Liver (tissue), 9 donors: ENCODE data around the gene ALKBH4. TPM values are rescaled to one million over a fixed set of nuclear protein-coding genes. Genes with fewer than 3 reads are reported as not detected.
"Not testable (repeated sequence)": the region's sequence is repeated elsewhere in the genome, so short reads cannot be mapped to it uniquely, and the experiment has no call there.

ENCODE experiments used
- DNase-seq: peaks from one replicate; pipeline ENCODE4 v3.0.0-alpha.2; 2017; ENCODE audit warnings: low spot score
- H3K27ac ChIP-seq, 2 donors: one replicate each; pipeline ENCODE4 v1.7.0; 2013; ENCODE audit warnings: inconsistent platforms in 2 of 2, low read length in 2 of 2, control low read depth in 1 of 2, low read depth in 1 of 2, mild to moderate bottlenecking in 1 of 2
- H3K27me3 ChIP-seq, 4 donors: one replicate each; pipeline versions ENCODE4 v1.6.1 to v1.7.0; 2013; ENCODE audit warnings: low read length in 3 of 4, inconsistent platforms in 1 of 4, mild to moderate bottlenecking in 1 of 4, moderate library complexity in 1 of 4; ENCODE audit not compliant: control insufficient read depth in 4 of 4, insufficient read depth in 4 of 4
- H3K36me3 ChIP-seq, 4 donors: one replicate each; pipeline versions ENCODE4 v1.6.1 to v1.7.0; 2013; ENCODE audit warnings: low read length in 3 of 4, mild to moderate bottlenecking in 3 of 4, low read depth in 1 of 4, moderate library complexity in 1 of 4; ENCODE audit not compliant: control insufficient read depth in 4 of 4, insufficient read depth in 3 of 4
- H3K4me1 ChIP-seq, 4 donors: one replicate each; pipeline versions ENCODE4 v1.6.1 to v1.7.0; 2013; ENCODE audit warnings: low read length in 3 of 4, mild to moderate bottlenecking in 3 of 4, moderate library complexity in 1 of 4; ENCODE audit not compliant: control insufficient read depth in 4 of 4, insufficient read depth in 4 of 4
- H3K4me3 ChIP-seq, 3 donors: one replicate each; pipeline versions ENCODE4 v1.6.1 to v1.7.0; 2013; ENCODE audit warnings: low read length in 3 of 3, control low read depth in 1 of 3, low read depth in 1 of 3, mild to moderate bottlenecking in 1 of 3
- H3K9ac ChIP-seq, 2 donors: one replicate each; pipeline ENCODE4 v1.7.0; 2013; ENCODE audit warnings: low read length in 2 of 2, mild to moderate bottlenecking in 2 of 2, moderate library complexity in 2 of 2, control low read depth in 1 of 2, low read depth in 1 of 2
- H3K9me3 ChIP-seq, 4 donors: one replicate each; pipeline versions ENCODE4 v1.6.1 to v1.7.0; 2013; ENCODE audit warnings: low read length in 3 of 4; ENCODE audit not compliant: control insufficient read depth in 4 of 4
- ATF3 ChIP-seq: IDR thresholded peaks from 2 replicates; pipeline ENCODE4 v1.6.1; 2016; ENCODE audit warnings: antibody characterized with exemption
- CTCF ChIP-seq: fragments of 150-350 bp; IDR thresholded peaks from 2 replicates; pipeline ENCODE4 v1.5.1; 2017; ENCODE audit warnings: improper control_type of control experiment, low read depth, low read length; ENCODE audit not compliant: missing input control
- EGR1 ChIP-seq, 2 donors: IDR thresholded peaks; 2 replicates each; pipeline ENCODE4 v1.6.1; 2016 to 2018; ENCODE audit warnings: antibody characterized with exemption in 2 of 2, low read depth in 2 of 2
- FOXA2 ChIP-seq: IDR thresholded peaks from 2 replicates; pipeline ENCODE4 v1.6.1; 2016; ENCODE audit warnings: antibody characterized with exemption
- HNF4A ChIP-seq, 2 donors: conservative IDR thresholded peaks; 2 replicates each; pipeline ENCODE4 v1.6.1; 2016; ENCODE audit warnings: antibody characterized with exemption in 2 of 2, mild to moderate bottlenecking in 2 of 2
- HNF4G ChIP-seq: IDR thresholded peaks from 2 replicates; pipeline ENCODE4 v1.6.1; 2016; ENCODE audit warnings: antibody characterized with exemption
- JUND ChIP-seq, 2 donors: IDR thresholded peaks; 2 replicates each; pipeline ENCODE4 v1.6.1; 2016; ENCODE audit warnings: antibody characterized with exemption in 2 of 2
- MAX ChIP-seq: IDR thresholded peaks from 2 replicates; pipeline ENCODE4 v1.6.1; 2016; ENCODE audit warnings: antibody characterized with exemption
- RAD21 ChIP-seq, 2 donors: IDR thresholded peaks; 2 replicates each; pipeline ENCODE4 v1.6.1; 2016; ENCODE audit warnings: antibody characterized with exemption in 2 of 2, mild to moderate bottlenecking in 2 of 2
- REST ChIP-seq: IDR thresholded peaks from 2 replicates; pipeline ENCODE4 v1.6.1; 2016; ENCODE audit warnings: antibody characterized with exemption, mild to moderate bottlenecking
- RXRA ChIP-seq, 2 donors: IDR thresholded peaks; 2 replicates each; pipeline ENCODE4 v1.6.1; 2017 to 2018; ENCODE audit warnings: antibody characterized with exemption in 2 of 2, mild to moderate bottlenecking in 1 of 2
- SP1 ChIP-seq: IDR thresholded peaks from 2 replicates; pipeline ENCODE4 v1.6.1; 2018; ENCODE audit warnings: antibody characterized with exemption, mild to moderate bottlenecking
- TAF1 ChIP-seq: conservative IDR thresholded peaks from 2 replicates; pipeline ENCODE4 v1.6.1; 2016; ENCODE audit warnings: antibody characterized with exemption, mild to moderate bottlenecking
- YY1 ChIP-seq: IDR thresholded peaks from 2 replicates; pipeline ENCODE4 v1.6.1; 2016; ENCODE audit warnings: antibody characterized with exemption, mild to moderate bottlenecking
- ZBTB33 ChIP-seq: IDR thresholded peaks from 2 replicates; pipeline ENCODE4 v1.6.1; 2016; ENCODE audit warnings: antibody characterized with exemption
- WGBS: extraction: QIAGEN DNeasy Blood & Tissue Kit; methylation state at CpG from one replicate; pipeline ENCODE4 v1.1.7; 2013; 5-methylcytosine and 5-hydroxymethylcytosine counted together
- polyA plus RNA-seq, 2 donors: library from polyadenylated mRNA; stranded (reverse) in 1 of 2; unstranded in 1 of 2; fragments of 200-250 nt in 1 of 2; fragments of >200 nt in 1 of 2; fragmentation: Nextera tagmentation in 1 of 2; extraction: Ambion mirVana in 1 of 2; gene quantifications; one replicate each; pipeline versions ENCODE4 v1.2.1 to v1.2.3, GENCODE V29; 2013 to 2015
- total RNA-seq, 2 donors: library from RNA; depleted of rRNA; stranded (reverse); fragments of >200 nt; gene quantifications; one replicate each; pipeline ENCODE4 v1.2.3, GENCODE V29; 2014
- donor health status: healthy.
- donor health status: healthy.
- donor health status: healthy.
- donor health status: healthy.
- donor health status: healthy.

Gene ALKBH4
- total and polyA plus RNA-seq, 4 donors: 5.7 to 8.7 (median 6.9) TPM

- Histone ChIP-seq H3K4me3 (no peak overlapping the region), H3K27ac (no peak overlapping the region), H3K9ac (no peak overlapping the region), H3K27me3 (no peaks in the 10 kb centered on the region), H3K4me1 (no peaks in the 10 kb centered on the region), H3K9me3 (no peaks in the 10 kb centered on the region), H3K36me3 (peaks cover 5 to 65% (median 29%) of the 10 kb centered on the region in 4 donors)
- TF ChIP-seq TAF1 (no peak), JUND (IDR thresholded peaks at IDR 0.05) (no peak), ZBTB33 (no peak), REST (no peak), SP1 (no peak), HNF4A (conservative IDR thresholded peaks at IDR 0.05) (no peak), FOXA2 (no peak), HNF4G (no peak), EGR1 (IDR thresholded peaks at IDR 0.05; ENCODE audit: low read depth in 2 of 2) (no peak), YY1 (no peak), CTCF (no peak)
- 97% methylated on average over 4 of the region's 4 CpGs for WGBS
- DNase-seq: no peak
Observed at GRCh38 chr7:102409340-102409739, 55.3 kb downstream of the ALKBH4 start.

- not testable (repeated sequence) for H3K9me3 ChIP-seq, H3K27ac ChIP-seq, H3K4me1 ChIP-seq, H3K27me3 ChIP-seq, H3K9ac ChIP-seq, DNase-seq, H3K4me3 ChIP-seq
- peaks cover 5 to 62% (median 30%) of the 10 kb centered on the region in 4 donors for H3K36me3 ChIP-seq
- WGBS: 99% methylated on average over 6 of the region's 6 CpGs
Observed at GRCh38 chr7:102408530-102408929, 56.1 kb downstream of the ALKBH4 start.

- Histone ChIP-seq H3K4me1 (no peaks in the 10 kb centered on the region), H3K4me3 (no peak overlapping the region), H3K27me3 (no peaks in the 10 kb centered on the region), H3K27ac (no peak overlapping the region), H3K36me3 (peaks cover 7 to 62% (median 31%) of the 10 kb centered on the region in 4 donors), H3K9ac (no peak overlapping the region), H3K9me3 (no peaks in the 10 kb centered on the region)
- no peak for DNase-seq
- WGBS: 96% methylated on average over 6 of the region's 6 CpGs
- TF ChIP-seq FOXA2 (no peak), JUND (IDR thresholded peaks at IDR 0.05) (no peak), RAD21 (IDR thresholded peaks at IDR 0.05) (no peak), ATF3 (no peak), TAF1 (no peak), REST (no peak), MAX (no peak), HNF4A (conservative IDR thresholded peaks at IDR 0.05) (no peak), HNF4G (no peak), YY1 (no peak), RXRA (IDR thresholded peaks at IDR 0.05) (no peak)
Observed at GRCh38 chr7:102407910-102408309, 56.8 kb downstream of the ALKBH4 start.
